HepG2 (cell line): ENCODE data around the gene SGK1. TPM values are rescaled to one million over a fixed set of nuclear protein-coding genes. Genes with fewer than 3 reads are reported as not detected.

Source experiments
- ATAC-seq: fragments of 200-7000 bp; cut with Tn5 transposase; 3 replicates; pipeline ENCODE4 v1.9.1; 2020; ENCODE audit warnings: mild to moderate bottlenecking, moderate library complexity
- BruUV-seq: library from RNA; stranded (reverse); fragments of 400-500 nt; replicated peaks from 2 replicates; lab custom pipeline; 2021; lab: Mats Ljungman, UMichigan
- CTCF ChIA-PET: fragments of 300-600 bp; formaldehyde crosslinking; extraction: SDS; loops from one replicate; lab custom pipeline; 2021; ENCODE audit warnings: low total read pairs, inconsistent platforms, low intra/inter-chr PET ratio; lab: Yijun Ruan, JAX
- POLR2A ChIA-PET: fragments of 350-600 bp; sonication (Branson Sonifier 250); formaldehyde crosslinking; loops from one replicate; lab custom pipeline; 2020; ENCODE audit warnings: antibody characterized with exemption, inconsistent platforms; lab: Yijun Ruan, JAX
- DNase-seq: peaks from one replicate; pipeline ENCODE4 v3.0.0-alpha.2; 2015; ENCODE audit warnings: low spot score
- FAIRE-seq: peaks from 3 replicates; lab custom pipeline; 2011; peaks lifted over from hg19 to GRCh38; lab: Jason Lieb, UNC
- H2AFZ ChIP-seq: one replicate; pipeline ENCODE4 v1.6.1; 2011; ENCODE audit warnings: low read length, inconsistent platforms
- H3K27ac ChIP-seq: fragments of 300-600 bp; 3 replicates; pipeline ENCODE4 v1.8.0; 2011; ENCODE audit warnings: mixed run types, mild to moderate bottlenecking, mixed read lengths, low read length, inconsistent platforms; ENCODE audit not compliant: insufficient read depth; ENCODE audit errors: extremely low read length
- H3K27me3 ChIP-seq, 2 experiments: fragments of 200-600 bp in 1 of 2; 2 replicates in 1 of 2; 3 replicates in 1 of 2; pipeline versions ENCODE4 v1.6.0 to v1.8.0; 2011; ENCODE audit warnings: low read length in 2 of 2, mild to moderate bottlenecking in 2 of 2, moderate library complexity in 2 of 2, inconsistent platforms in 1 of 2; ENCODE audit not compliant: insufficient read depth in 2 of 2, control insufficient read depth in 1 of 2
- H3K36me3 ChIP-seq, 2 experiments: fragments of 200-600 bp in 1 of 2; replicated peaks in 1 of 2; 2 replicates in 1 of 2; 3 replicates in 1 of 2; pipeline versions ENCODE4 v1.5.1 to v1.8.0; 2011; ENCODE audit warnings: low read length in 2 of 2, inconsistent platforms in 1 of 2; ENCODE audit not compliant: insufficient read depth in 2 of 2, control insufficient read depth in 1 of 2
- H3K4me1 ChIP-seq: 2 replicates; pipeline ENCODE4 v1.5.1; 2012; ENCODE audit warnings: low read length, inconsistent platforms; ENCODE audit not compliant: insufficient read depth
- H3K4me2 ChIP-seq: 2 replicates; pipeline ENCODE4 v1.6.0; 2011; ENCODE audit warnings: low read depth, low read length, inconsistent platforms
- H3K4me3 ChIP-seq, 3 experiments: fragments of 200-600 bp in 1 of 3; sonication (generic), shearing (Covaris generic) in 1 of 3; replicated peaks in 1 of 3; 2 replicates each; pipeline ENCODE4 v1.5.1; 2011 to 2016; ENCODE audit warnings: low read length in 3 of 3, inconsistent platforms in 2 of 3, low read depth in 2 of 3, mild to moderate bottlenecking in 2 of 3, control low read depth in 1 of 3, mixed read lengths in 1 of 3; ENCODE audit not compliant: insufficient read depth in 1 of 3
- H3K79me2 ChIP-seq: one replicate; pipeline ENCODE4 v1.6.1; 2011; ENCODE audit warnings: low read length, inconsistent platforms; ENCODE audit not compliant: insufficient read depth
- H3K9ac ChIP-seq: 2 replicates; pipeline ENCODE4 v1.6.0; 2011; ENCODE audit warnings: mild to moderate bottlenecking, low read depth, low read length, inconsistent platforms; ENCODE audit not compliant: insufficient read depth
- H3K9me3 ChIP-seq: 2 replicates; pipeline ENCODE4 v1.5.1; 2012; ENCODE audit warnings: mild to moderate bottlenecking, low read length
- H4K20me1 ChIP-seq: 2 replicates; pipeline ENCODE4 v1.6.0; 2011; ENCODE audit warnings: inconsistent platforms, mild to moderate bottlenecking, low read length, moderate library complexity; ENCODE audit not compliant: insufficient read depth
- ARNT ChIP-seq: fragments of 450-650 bp; IDR thresholded peaks from 2 replicates; pipeline ENCODE4 v1.6.1; 2017
- JARID2 ChIP-seq: sonication (generic); formaldehyde crosslinking; IDR thresholded peaks from 2 replicates; pipeline ENCODE4 v1.8.1; 2023; ENCODE audit warnings: missing genetic modification reagents, inconsistent platforms; ENCODE audit not compliant: insufficient replicate concordance
- MYNN ChIP-seq: sonication (generic); formaldehyde crosslinking; IDR thresholded peaks from 2 replicates; pipeline ENCODE4 v1.4.0; 2020; ENCODE audit warnings: mild to moderate bottlenecking, low read depth, missing genetic modification reagents
- RXRA ChIP-seq: sonication (generic); formaldehyde crosslinking; IDR thresholded peaks from 2 replicates; pipeline ENCODE4 v1.5.1; 2020; ENCODE audit warnings: missing genetic modification reagents
- RXRB ChIP-seq: IDR thresholded peaks from 2 replicates; pipeline ENCODE4 v1.6.1; 2016; ENCODE audit warnings: borderline replicate concordance, missing genetic modification reagents, missing compliant biosample characterization
- TOE1 ChIP-seq: sonication (generic); formaldehyde crosslinking; IDR thresholded peaks from 2 replicates; pipeline ENCODE4 v1.4.0; 2020; ENCODE audit warnings: mild to moderate bottlenecking, missing genetic modification reagents
- U2AF2 ChIP-seq: fragments of 200-400 bp; formaldehyde crosslinking; IDR thresholded peaks from 2 replicates; pipeline ENCODE4 v1.6.1; 2017; ENCODE audit warnings: low read depth, mild to moderate bottlenecking, low read length
- ZBTB26 ChIP-seq: IDR thresholded peaks from 2 replicates; pipeline ENCODE4 v1.6.1; 2016; ENCODE audit warnings: missing compliant biosample characterization, missing genetic modification reagents, borderline replicate concordance
- ZBTB49 ChIP-seq: sonication (generic); formaldehyde crosslinking; IDR thresholded peaks from 2 replicates; pipeline ENCODE4 v1.4.0; 2020; ENCODE audit warnings: missing genetic modification reagents, borderline replicate concordance
- ZNF253 ChIP-seq: sonication (generic); formaldehyde crosslinking; IDR thresholded peaks from 2 replicates; pipeline ENCODE4 v1.8.0; 2022; ENCODE audit warnings: mild to moderate bottlenecking, missing genetic modification reagents, borderline replicate concordance
- ZNF773 ChIP-seq: sonication (generic); formaldehyde crosslinking; IDR thresholded peaks from 2 replicates; pipeline ENCODE4 v1.4.0; 2020; ENCODE audit warnings: missing genetic modification reagents, borderline replicate concordance
- WGBS: methylation state at CpG from one replicate; pipeline ENCODE4 v1.1.6; 2017; ENCODE audit warnings: low lambda C conversion rate; 5-methylcytosine and 5-hydroxymethylcytosine counted together
- in situ Hi-C: cut with HindIII; loops from 2 replicates; pipeline ENCODE4 v1.10.0; 2017; ENCODE audit warnings: low pct_unique_long_range_greater_than_20kb; ENCODE audit not compliant: extremely low pct_ligation_motif_present
- intact Hi-C: fragments of 100-400 bp; cut with micrococcal nuclease; formaldehyde crosslinking; loops from one replicate; pipeline ENCODE4 v1.10.0; 2022; ENCODE audit not compliant: unreplicated experiment
- polyA plus RNA-seq, 8 experiments: library from polyadenylated mRNA; depleted of rRNA in 3 of 8; stranded (reverse) in 7 of 8; unstranded in 1 of 8; fragments of >200 nt; fragmentation: Illumina TruSeq in 4 of 8; extraction: Trizol in 4 of 8; gene quantifications; 2 replicates each; pipeline versions ENCODE4 v1.2.1 to v1.2.3, GENCODE V29; 2011 to 2016; ENCODE audit warnings: low read depth in 4 of 8, missing spikeins in 1 of 8, mixed read lengths in 1 of 8; ENCODE audit not compliant: insufficient read depth in 1 of 8
- total RNA-seq, 5 experiments: library from RNA; depleted of rRNA; stranded (reverse); fragments of >200 nt; fragmentation: Illumina TruSeq; extraction: Trizol; gene quantifications; 2 replicates each; pipeline ENCODE4 v1.2.3, GENCODE V29; 2016; ENCODE audit warnings: low read depth in 1 of 5
- TF ChIP-seq, protein P1 (sequence below): sonication (generic); formaldehyde crosslinking; IDR thresholded peaks from 2 replicates; pipeline ENCODE4 v1.4.0; 2020; ENCODE audit warnings: missing genetic modification reagents

Gene SGK1
- total and polyA plus RNA-seq, 2 of the 13 experiments (the other 11 are each of a cell fraction or from before 2014, with no cell fraction given) = 56.1 to 56.2 TPM

DNA sequence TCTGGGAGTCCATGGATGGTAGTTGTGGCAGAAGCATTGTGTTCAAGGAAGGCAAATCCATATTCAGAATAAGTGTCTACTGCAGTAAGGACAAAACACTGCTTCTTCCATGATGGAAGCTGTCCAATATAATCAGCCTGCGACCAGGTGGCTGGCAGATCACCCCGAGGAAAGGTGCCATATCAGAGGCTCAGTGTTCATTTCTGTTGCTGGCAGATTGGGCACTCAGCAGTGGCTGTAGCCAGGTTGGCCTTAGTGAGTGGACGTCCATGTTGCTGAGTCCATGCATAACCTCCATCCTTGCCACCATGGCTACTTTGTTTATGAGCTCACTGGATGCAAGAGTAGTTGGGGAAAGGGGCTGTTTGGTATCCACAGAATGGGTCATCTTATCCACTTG is 130.2 kb downstream of the SGK1 start (continued):
- TF ChIP-seq, protein P1, sequence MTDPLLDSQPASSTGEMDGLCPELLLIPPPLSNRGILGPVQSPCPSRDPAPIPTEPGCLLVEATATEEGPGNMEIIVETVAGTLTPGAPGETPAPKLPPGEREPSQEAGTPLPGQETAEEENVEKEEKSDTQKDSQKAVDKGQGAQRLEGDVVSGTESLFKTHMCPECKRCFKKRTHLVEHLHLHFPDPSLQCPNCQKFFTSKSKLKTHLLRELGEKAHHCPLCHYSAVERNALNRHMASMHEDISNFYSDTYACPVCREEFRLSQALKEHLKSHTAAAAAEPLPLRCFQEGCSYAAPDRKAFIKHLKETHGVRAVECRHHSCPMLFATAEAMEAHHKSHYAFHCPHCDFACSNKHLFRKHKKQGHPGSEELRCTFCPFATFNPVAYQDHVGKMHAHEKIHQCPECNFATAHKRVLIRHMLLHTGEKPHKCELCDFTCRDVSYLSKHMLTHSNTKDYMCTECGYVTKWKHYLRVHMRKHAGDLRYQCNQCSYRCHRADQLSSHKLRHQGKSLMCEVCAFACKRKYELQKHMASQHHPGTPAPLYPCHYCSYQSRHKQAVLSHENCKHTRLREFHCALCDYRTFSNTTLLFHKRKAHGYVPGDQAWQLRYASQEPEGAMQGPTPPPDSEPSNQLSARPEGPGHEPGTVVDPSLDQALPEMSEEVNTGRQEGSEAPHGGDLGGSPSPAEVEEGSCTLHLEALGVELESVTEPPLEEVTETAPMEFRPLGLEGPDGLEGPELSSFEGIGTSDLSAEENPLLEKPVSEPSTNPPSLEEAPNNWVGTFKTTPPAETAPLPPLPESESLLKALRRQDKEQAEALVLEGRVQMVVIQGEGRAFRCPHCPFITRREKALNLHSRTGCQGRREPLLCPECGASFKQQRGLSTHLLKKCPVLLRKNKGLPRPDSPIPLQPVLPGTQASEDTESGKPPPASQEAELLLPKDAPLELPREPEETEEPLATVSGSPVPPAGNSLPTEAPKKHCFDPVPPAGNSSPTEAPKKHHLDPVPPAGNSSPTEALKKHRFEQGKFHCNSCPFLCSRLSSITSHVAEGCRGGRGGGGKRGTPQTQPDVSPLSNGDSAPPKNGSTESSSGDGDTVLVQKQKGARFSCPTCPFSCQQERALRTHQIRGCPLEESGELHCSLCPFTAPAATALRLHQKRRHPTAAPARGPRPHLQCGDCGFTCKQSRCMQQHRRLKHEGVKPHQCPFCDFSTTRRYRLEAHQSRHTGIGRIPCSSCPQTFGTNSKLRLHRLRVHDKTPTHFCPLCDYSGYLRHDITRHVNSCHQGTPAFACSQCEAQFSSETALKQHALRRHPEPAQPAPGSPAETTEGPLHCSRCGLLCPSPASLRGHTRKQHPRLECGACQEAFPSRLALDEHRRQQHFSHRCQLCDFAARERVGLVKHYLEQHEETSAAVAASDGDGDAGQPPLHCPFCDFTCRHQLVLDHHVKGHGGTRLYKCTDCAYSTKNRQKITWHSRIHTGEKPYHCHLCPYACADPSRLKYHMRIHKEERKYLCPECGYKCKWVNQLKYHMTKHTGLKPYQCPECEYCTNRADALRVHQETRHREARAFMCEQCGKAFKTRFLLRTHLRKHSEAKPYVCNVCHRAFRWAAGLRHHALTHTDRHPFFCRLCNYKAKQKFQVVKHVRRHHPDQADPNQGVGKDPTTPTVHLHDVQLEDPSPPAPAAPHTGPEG (CRISPR knock-in tag) = no peak

GRCh38 chr6:134187154-134187553 is 130.8 kb downstream of the SGK1 start:
- no peaks in the 10 kb centered on the region for H3K9me3 ChIP-seq
- H3K27ac ChIP-seq = no peak overlapping the region
- CTCF ChIA-PET = no interaction called here
- ATAC-seq (peak; percentile 57), FAIRE-seq (peak; percentile 51), DNase-seq (peak; percentile 84)
- H2AFZ ChIP-seq = no peak overlapping the region
- peaks cover 70% of the 10 kb centered on the region for H3K4me1 ChIP-seq
- no peaks in the 10 kb centered on the region for H4K20me1 ChIP-seq
- in situ Hi-C loops (no loop called here), intact Hi-C loops (no loop called here)
- 31% methylated on average over 2 of the region's 2 CpGs for WGBS
- no peak overlapping the region for H3K9ac ChIP-seq
- POLR2A ChIA-PET = no interaction called here
- BruUV-seq = no TSS peak
- H3K36me3 ChIP-seq = no peaks in the 10 kb centered on the region
- H3K27me3 ChIP-seq = no peaks in the 10 kb centered on the region
- peak overlapping the region; percentile 8; the same call in 1 of the 2 replicates for H3K4me2 ChIP-seq
- H3K4me3 ChIP-seq = no peak overlapping the region
- no peaks in the 10 kb centered on the region for H3K79me2 ChIP-seq
- no peak for TF ChIP-seq RXRA (CRISPR knock-in tag)
- TF ChIP-seq ZNF253 (CRISPR knock-in tag) = no peak
- no peak for TF ChIP-seq U2AF2
- no peak for TF ChIP-seq JARID2 (CRISPR knock-in tag)
- no peak for TF ChIP-seq ZNF773 (CRISPR knock-in tag)
- no peak for TF ChIP-seq ZBTB26
- no peak for TF ChIP-seq TOE1 (CRISPR knock-in tag)
- TF ChIP-seq MYNN (CRISPR knock-in tag) = no peak
- TF ChIP-seq ARNT = no peak
- TF ChIP-seq ZBTB49 = no peak
- TF ChIP-seq RXRB (CRISPR knock-in tag) = peak; percentile 10; the same call in 1 of the 2 replicates
